A549 (cell line): ENCODE measurements around the gene H6PD.

Source experiments
- CTCF ChIP-seq: fragments of >200 bp; sonication (Bioruptor Twin); formaldehyde crosslinking; IDR thresholded peaks from 3 replicates; pipeline ENCODE4 v1.5.1; 2016
- ESRRA ChIP-seq: fragments of 150-350 bp; IDR thresholded peaks from 2 replicates; pipeline ENCODE4 v1.6.1; 2014; ENCODE audit warnings: mild to moderate bottlenecking, low read length, borderline replicate concordance
- PBX3 ChIP-seq: IDR thresholded peaks from 2 replicates; pipeline ENCODE4 v1.6.1; 2012
- RARB ChIP-seq: fragments of 250-450 bp; sonication (Bioruptor Pico); IDR thresholded peaks from 2 replicates; pipeline ENCODE4 v1.8.0; 2021; ENCODE audit warnings: mild to moderate bottlenecking, moderate library complexity

GRCh38 chr1:9202240-9202870 is 32.2 kb upstream of the H6PD start:
- TF ChIP-seq PBX3, result no peak
- no peak for TF ChIP-seq CTCF
- no peak for TF ChIP-seq ESRRA
- TF ChIP-seq RARB (CRISPR knock-in tag), result no peak
